Measurements from ENCODE around the gene KMT2C.
"Not testable (repeated sequence)": the region's sequence is repeated elsewhere in the genome, so short reads cannot be mapped to it uniquely, and the experiment has no call there.

KMT2C gene

GRCh38 chr7:152443586-152443985 is 7.8 kb upstream of the KMT2C start:
- ATAC-seq, result no peak
- TF ChIP-seq GLIS3 (CRISPR knock-in tag; IDR thresholded peaks at IDR 0.05), result no peak
- TF ChIP-seq PPARA (CRISPR knock-in tag; IDR thresholded peaks at IDR 0.05; ENCODE audit: borderline replicate concordance), result no peak
- TF ChIP-seq ARNTL (CRISPR knock-in tag; IDR thresholded peaks at IDR 0.05; ENCODE audit: borderline replicate concordance, low read depth), result no peak
- no peak for TF ChIP-seq TOX (CRISPR knock-in tag; IDR thresholded peaks at IDR 0.05; ENCODE audit: borderline replicate concordance)
- no peak for TF ChIP-seq TCF4 (CRISPR knock-in tag; IDR thresholded peaks at IDR 0.05; ENCODE audit: borderline replicate concordance)
- no peak for TF ChIP-seq ZNF70 (CRISPR knock-in tag; IDR thresholded peaks at IDR 0.05)
- TF ChIP-seq ZNF8 (CRISPR knock-in tag; IDR thresholded peaks at IDR 0.05), result no peak
- no peak for TF ChIP-seq ISL1 (CRISPR knock-in tag; IDR thresholded peaks at IDR 0.05)
- TF ChIP-seq ESRRG (CRISPR knock-in tag; IDR thresholded peaks at IDR 0.05), result no peak
- TF ChIP-seq OSR1 (CRISPR knock-in tag; IDR thresholded peaks at IDR 0.05), result no peak
- TF ChIP-seq ZFP3 (CRISPR knock-in tag; IDR thresholded peaks at IDR 0.05), result no peak
- TF ChIP-seq TSHZ2 (CRISPR knock-in tag; IDR thresholded peaks at IDR 0.05), result no peak
- no peak for TF ChIP-seq POU6F1 (CRISPR knock-in tag; IDR thresholded peaks at IDR 0.05; ENCODE audit: borderline replicate concordance, low read depth)

GRCh38 chr7:152442330-152442835 is 6.6 kb upstream of the KMT2C start:
- TF ChIP-seq PPARA (CRISPR knock-in tag; IDR thresholded peaks at IDR 0.05; ENCODE audit: borderline replicate concordance), result no peak
- no peak for TF ChIP-seq POU6F1 (CRISPR knock-in tag; IDR thresholded peaks at IDR 0.05; ENCODE audit: borderline replicate concordance, low read depth)
- no peak for TF ChIP-seq TCF4 (CRISPR knock-in tag; IDR thresholded peaks at IDR 0.05; ENCODE audit: borderline replicate concordance)
- no peak for TF ChIP-seq ZFP30 (CRISPR knock-in tag; IDR thresholded peaks at IDR 0.05)
- TF ChIP-seq TOX (CRISPR knock-in tag; IDR thresholded peaks at IDR 0.05; ENCODE audit: borderline replicate concordance), result no peak
- TF ChIP-seq OSR1 (CRISPR knock-in tag; IDR thresholded peaks at IDR 0.05), result no peak
- no peak for TF ChIP-seq ZNF8 (CRISPR knock-in tag; IDR thresholded peaks at IDR 0.05)
- no peak for TF ChIP-seq PATZ1 (CRISPR knock-in tag; IDR thresholded peaks at IDR 0.05; ENCODE audit: borderline replicate concordance)
- no peak for TF ChIP-seq ZNF565 (CRISPR knock-in tag; conservative IDR thresholded peaks at IDR 0.05; ENCODE audit: low read depth)
- TF ChIP-seq SNAI2 (CRISPR knock-in tag; IDR thresholded peaks at IDR 0.05), result no peak
- no peak for TF ChIP-seq ZFP3 (CRISPR knock-in tag; IDR thresholded peaks at IDR 0.05)
- no peak for TF ChIP-seq CREB5 (CRISPR knock-in tag; IDR thresholded peaks at IDR 0.05; ENCODE audit: low read depth)
- no peak for TF ChIP-seq TSHZ2 (CRISPR knock-in tag; IDR thresholded peaks at IDR 0.05)
- no peak for TF ChIP-seq CSRNP3 (CRISPR knock-in tag; IDR thresholded peaks at IDR 0.05)
- TF ChIP-seq BACH2 (CRISPR knock-in tag; IDR thresholded peaks at IDR 0.05; ENCODE audit: borderline replicate concordance), result no peak
- no peak for TF ChIP-seq ARNTL (CRISPR knock-in tag; IDR thresholded peaks at IDR 0.05; ENCODE audit: borderline replicate concordance, low read depth)
- no peak for ATAC-seq

GRCh38 chr7:152441810-152442209 is 6.0 kb upstream of the KMT2C start:
- ATAC-seq, result not testable (repeated sequence)

- not testable (repeated sequence) for ATAC-seq
Observed at GRCh38 chr7:152441168-152441567, 5.4 kb upstream of the KMT2C start.

- ATAC-seq, result not testable (repeated sequence)
Observed at GRCh38 chr7:152438017-152438416, 2.2 kb upstream of the KMT2C start.
